ENCODE data around the gene PLXNA1. TPM values are rescaled to one million over a fixed set of nuclear protein-coding genes. Genes with fewer than 3 reads are reported as not detected.

Gene PLXNA1
- total RNA-seq, 2 donors from 2014 or later, result 66.3 to 79.4 TPM

DNA sequence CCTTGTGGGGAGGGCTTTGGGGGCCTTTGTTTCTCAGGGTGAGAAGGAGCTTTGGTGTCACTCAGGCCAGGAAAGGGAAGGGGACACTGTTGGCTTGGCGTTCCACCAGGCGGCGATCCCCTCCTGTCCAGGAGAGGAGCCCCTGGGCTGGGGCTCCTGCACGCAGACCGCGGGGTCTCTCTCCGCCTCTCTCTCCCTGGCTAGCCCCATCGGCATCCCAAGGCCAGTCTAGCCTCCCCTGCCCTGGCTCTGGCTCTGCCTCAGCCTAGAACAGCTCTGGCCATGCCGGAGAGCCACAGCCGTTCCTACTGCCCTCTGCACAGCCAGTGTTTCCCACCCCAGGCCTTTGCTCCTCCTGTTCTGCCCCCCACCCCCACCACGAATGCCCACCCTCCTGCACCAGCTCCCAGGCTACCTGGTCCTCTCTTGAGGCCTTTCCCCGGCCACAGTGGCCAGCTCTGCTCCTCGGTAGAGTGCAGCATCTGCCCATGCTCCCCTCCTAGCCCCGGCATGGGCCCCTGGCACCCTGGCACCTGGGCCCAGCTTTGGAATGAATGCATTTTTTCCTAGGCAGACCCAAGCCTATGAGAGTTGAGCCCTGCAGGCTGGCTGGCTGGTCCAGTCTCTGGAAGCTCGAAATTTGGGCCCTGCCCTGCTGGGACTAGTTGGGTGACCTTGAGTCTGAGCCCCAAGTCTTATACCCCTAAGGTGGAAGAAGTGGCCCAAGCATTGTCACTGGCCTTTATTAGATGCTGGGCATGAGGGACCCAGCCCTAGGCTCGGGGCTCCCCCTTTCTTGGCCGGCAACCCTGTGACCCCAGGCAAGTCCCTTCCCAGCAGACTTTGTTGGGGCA is 2.4 kb downstream of the PLXNA1 start:
- Histone ChIP-seq H3K4me3 (ENCODE audit: low read length) (peak overlapping the region; percentile 81), H3K27ac (ENCODE audit: low read depth, low read length) (no peak overlapping the region), H3K36me3 (ENCODE audit: control insufficient read depth, insufficient read depth, low read length) (peaks cover 23% of the 10 kb centered on the region), H3K9ac (ENCODE audit: extremely low read depth, low read length, poor library complexity, severe bottlenecking) (peak overlapping the region; percentile 47), H3K9me3 (ENCODE audit: control insufficient read depth, low read length) (no peaks in the 10 kb centered on the region), H3K4me1 (ENCODE audit: control insufficient read depth, insufficient read depth, low read length) (peaks cover 9% of the 10 kb centered on the region), H3K27me3 (ENCODE audit: control insufficient read depth, insufficient read depth, low read length, poor library complexity, severe bottlenecking) (peaks cover 11% of the 10 kb centered on the region)
- TF ChIP-seq, protein P1, sequence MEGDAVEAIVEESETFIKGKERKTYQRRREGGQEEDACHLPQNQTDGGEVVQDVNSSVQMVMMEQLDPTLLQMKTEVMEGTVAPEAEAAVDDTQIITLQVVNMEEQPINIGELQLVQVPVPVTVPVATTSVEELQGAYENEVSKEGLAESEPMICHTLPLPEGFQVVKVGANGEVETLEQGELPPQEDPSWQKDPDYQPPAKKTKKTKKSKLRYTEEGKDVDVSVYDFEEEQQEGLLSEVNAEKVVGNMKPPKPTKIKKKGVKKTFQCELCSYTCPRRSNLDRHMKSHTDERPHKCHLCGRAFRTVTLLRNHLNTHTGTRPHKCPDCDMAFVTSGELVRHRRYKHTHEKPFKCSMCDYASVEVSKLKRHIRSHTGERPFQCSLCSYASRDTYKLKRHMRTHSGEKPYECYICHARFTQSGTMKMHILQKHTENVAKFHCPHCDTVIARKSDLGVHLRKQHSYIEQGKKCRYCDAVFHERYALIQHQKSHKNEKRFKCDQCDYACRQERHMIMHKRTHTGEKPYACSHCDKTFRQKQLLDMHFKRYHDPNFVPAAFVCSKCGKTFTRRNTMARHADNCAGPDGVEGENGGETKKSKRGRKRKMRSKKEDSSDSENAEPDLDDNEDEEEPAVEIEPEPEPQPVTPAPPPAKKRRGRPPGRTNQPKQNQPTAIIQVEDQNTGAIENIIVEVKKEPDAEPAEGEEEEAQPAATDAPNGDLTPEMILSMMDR (conservative IDR thresholded peaks at IDR 0.05), result peak; percentile 41
- H3K27me3 Mint-ChIP-seq (ENCODE audit: insufficient read depth), result peaks cover 13% of the 10 kb centered on the region
- WGBS, 2 experiments (ENCODE audit: insufficient coverage in 1 of 2, insufficient read length in 1 of 2), result 78 to 89% methylated on average over 4 to 17 of the region's 17 CpGs
- H3K4me3 Mint-ChIP-seq, result peak overlapping the region; percentile 56
- peak; percentile 63 for DNase-seq
- H3K9me3 Mint-ChIP-seq, result no peaks in the 10 kb centered on the region
- no peak overlapping the region for H3K27ac Mint-ChIP-seq
- no peaks in the 10 kb centered on the region for H3K4me1 Mint-ChIP-seq
- peaks cover 7% of the 10 kb centered on the region for H3K36me3 Mint-ChIP-seq (ENCODE audit: low read depth)

DNA sequence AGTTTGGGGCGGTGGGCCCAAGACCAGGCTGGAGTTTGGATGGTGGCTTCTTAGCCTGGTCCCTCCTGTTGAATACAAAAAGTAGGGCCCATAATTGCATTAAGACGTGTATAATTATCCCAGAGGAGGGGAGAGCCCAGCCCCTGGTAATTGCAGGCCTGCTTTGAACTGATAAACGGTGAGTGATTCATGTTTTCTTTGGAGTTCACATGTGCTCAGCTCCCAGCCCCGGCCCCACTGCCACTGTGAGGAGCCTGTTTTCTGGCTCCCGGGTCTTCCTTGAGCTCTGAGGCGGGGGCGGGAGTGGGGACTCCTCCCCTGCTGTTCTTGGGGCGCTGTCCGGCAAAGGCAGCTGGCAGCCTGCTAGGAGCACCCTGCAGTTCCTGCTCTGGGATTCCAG is 3.1 kb downstream of the PLXNA1 start:
- peaks cover 11% of the 10 kb centered on the region for H3K27me3 ChIP-seq (ENCODE audit: control insufficient read depth, insufficient read depth, low read length, poor library complexity, severe bottlenecking)
- Mint-ChIP-seq H3K9me3 (no peaks in the 10 kb centered on the region), H3K36me3 (ENCODE audit: low read depth) (peaks cover 12% of the 10 kb centered on the region), H3K27me3 (ENCODE audit: insufficient read depth) (peaks cover 11% of the 10 kb centered on the region), H3K4me1 (no peaks in the 10 kb centered on the region), H3K27ac (no peak overlapping the region), H3K4me3 (no peak overlapping the region)
- no peak for DNase-seq
- H3K9ac ChIP-seq (ENCODE audit: extremely low read depth, low read length, poor library complexity, severe bottlenecking), result no peak overlapping the region
- H3K4me1 ChIP-seq (ENCODE audit: control insufficient read depth, insufficient read depth, low read length), result peaks cover 9% of the 10 kb centered on the region
- no peaks in the 10 kb centered on the region for H3K9me3 ChIP-seq (ENCODE audit: control insufficient read depth, low read length)
- WGBS, 2 experiments (ENCODE audit: insufficient coverage in 1 of 2, insufficient read length in 1 of 2), result 95 to 96% methylated on average over 8 to 9 of the region's 9 CpGs
- H3K4me3 ChIP-seq (ENCODE audit: low read length), result no peak overlapping the region
- H3K36me3 ChIP-seq (ENCODE audit: control insufficient read depth, insufficient read depth, low read length), result peaks cover 26% of the 10 kb centered on the region
- TF ChIP-seq, protein P1 (conservative IDR thresholded peaks at IDR 0.05), result no peak
- H3K27ac ChIP-seq (ENCODE audit: low read depth, low read length), result no peak overlapping the region

DNA sequence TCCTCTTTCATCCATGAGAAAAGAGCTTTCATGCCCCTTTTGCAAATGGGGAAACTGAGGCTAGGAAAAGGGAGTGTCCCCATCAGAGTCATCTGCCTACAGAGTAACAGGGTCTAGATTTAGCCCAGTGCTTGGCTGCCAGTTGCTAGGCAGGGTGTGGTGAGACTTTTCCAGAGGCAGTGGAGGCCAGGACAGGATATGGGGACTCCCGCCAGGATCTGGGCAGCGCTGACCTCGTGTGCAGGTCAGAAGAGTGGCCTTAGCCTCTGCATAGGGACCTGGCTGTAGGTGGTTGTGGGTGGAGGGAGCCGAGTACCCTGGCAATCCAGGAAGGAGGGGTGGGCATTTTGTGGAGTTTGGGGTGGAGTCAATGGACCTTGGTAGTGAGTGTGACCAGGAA is 4.2 kb downstream of the PLXNA1 start:
- H3K4me1 Mint-ChIP-seq, result no peaks in the 10 kb centered on the region
- Histone ChIP-seq H3K9ac (ENCODE audit: extremely low read depth, low read length, poor library complexity, severe bottlenecking) (no peak overlapping the region), H3K27ac (ENCODE audit: low read depth, low read length) (no peak overlapping the region), H3K9me3 (ENCODE audit: control insufficient read depth, low read length) (no peaks in the 10 kb centered on the region), H3K4me1 (ENCODE audit: control insufficient read depth, insufficient read depth, low read length) (peaks cover 9% of the 10 kb centered on the region), H3K27me3 (ENCODE audit: control insufficient read depth, insufficient read depth, low read length, poor library complexity, severe bottlenecking) (peaks cover 1% of the 10 kb centered on the region), H3K36me3 (ENCODE audit: control insufficient read depth, insufficient read depth, low read length) (peaks cover 29% of the 10 kb centered on the region), H3K4me3 (ENCODE audit: low read length) (no peak overlapping the region)
- WGBS, 2 experiments (ENCODE audit: insufficient coverage in 1 of 2, insufficient read length in 1 of 2), result 93 to 96% methylated on average over 3 to 4 of the region's 4 CpGs
- DNase-seq, result no peak
- H3K36me3 Mint-ChIP-seq (ENCODE audit: low read depth), result peaks cover 13% of the 10 kb centered on the region
- H3K27me3 Mint-ChIP-seq (ENCODE audit: insufficient read depth), result peaks cover 3% of the 10 kb centered on the region
- H3K27ac Mint-ChIP-seq, result peak overlapping the region; percentile 81
- no peak overlapping the region for H3K4me3 Mint-ChIP-seq
- TF ChIP-seq, protein P1 (conservative IDR thresholded peaks at IDR 0.05), result no peak
- no peaks in the 10 kb centered on the region for H3K9me3 Mint-ChIP-seq
